ENCODE measurements around the gene NXN. TPM values are rescaled to one million over a fixed set of nuclear protein-coding genes. Genes with fewer than 3 reads are reported as not detected.
"Not testable (repeated sequence)": the region's sequence is repeated elsewhere in the genome, so short reads cannot be mapped to it uniquely, and the experiment has no call there.

NXN gene
- total RNA-seq, 2 donors from 2014 or later: 124 to 201 TPM

GRCh38 chr17:907725-908124, 71.9 kb downstream of the NXN start:
- Mint-ChIP-seq H3K4me3 (no peak overlapping the region), H3K9me3 (no peaks in the 10 kb centered on the region), H3K4me1 (peaks cover 21% of the 10 kb centered on the region), H3K27ac (no peak overlapping the region), H3K27me3 (ENCODE audit: insufficient read depth) (no peaks in the 10 kb centered on the region), H3K36me3 (ENCODE audit: low read depth) (peaks cover 34% of the 10 kb centered on the region)
- DNase-seq: no peak
- no peak overlapping the region for H3K9ac ChIP-seq (ENCODE audit: extremely low read depth, low read length, poor library complexity, severe bottlenecking)
- no peak overlapping the region for H3K4me3 ChIP-seq (ENCODE audit: low read length)
- no peak overlapping the region for H3K27ac ChIP-seq (ENCODE audit: low read depth, low read length)
- H3K4me1 ChIP-seq (ENCODE audit: control insufficient read depth, insufficient read depth, low read length): no peaks in the 10 kb centered on the region
- H3K27me3 ChIP-seq (ENCODE audit: control insufficient read depth, insufficient read depth, low read length, poor library complexity, severe bottlenecking): no peaks in the 10 kb centered on the region
- TF ChIP-seq CTCF (conservative IDR thresholded peaks at IDR 0.05): no peak
- WGBS, 2 experiments (ENCODE audit: insufficient coverage in 1 of 2, insufficient read length in 1 of 2): 89 to 90% methylated on average over 3 to 6 of the region's 6 CpGs
- H3K36me3 ChIP-seq (ENCODE audit: control insufficient read depth, insufficient read depth, low read length): peaks cover 61% of the 10 kb centered on the region
- H3K9me3 ChIP-seq (ENCODE audit: control insufficient read depth, low read length): no peaks in the 10 kb centered on the region

GRCh38 chr17:905708-906107, 73.9 kb downstream of the NXN start:
- H3K27me3 Mint-ChIP-seq (ENCODE audit: insufficient read depth); DNase-seq; H3K4me1 ChIP-seq (ENCODE audit: control insufficient read depth, insufficient read depth, low read length); H3K4me3 Mint-ChIP-seq; H3K9me3 ChIP-seq (ENCODE audit: control insufficient read depth, low read length); H3K9me3 Mint-ChIP-seq; H3K9ac ChIP-seq (ENCODE audit: extremely low read depth, low read length, poor library complexity, severe bottlenecking); H3K27me3 ChIP-seq (ENCODE audit: control insufficient read depth, insufficient read depth, low read length, poor library complexity, severe bottlenecking); H3K27ac ChIP-seq (ENCODE audit: low read depth, low read length); H3K4me3 ChIP-seq (ENCODE audit: low read length): not testable (repeated sequence)
- 95 to 100% methylated on average over 3 to 6 of the region's 6 CpGs for WGBS, 2 experiments (ENCODE audit: insufficient coverage in 1 of 2, insufficient read length in 1 of 2)
- Mint-ChIP-seq H3K36me3 (ENCODE audit: low read depth) (peaks cover 39% of the 10 kb centered on the region), H3K27ac (peak overlapping the region; percentile 12), H3K4me1 (peaks cover 35% of the 10 kb centered on the region)
- H3K36me3 ChIP-seq (ENCODE audit: control insufficient read depth, insufficient read depth, low read length): peaks cover 62% of the 10 kb centered on the region

GRCh38 chr17:903691-904481, 75.7 kb downstream of the NXN start:
- H3K4me1 ChIP-seq (ENCODE audit: control insufficient read depth, insufficient read depth, low read length): no peaks in the 10 kb centered on the region
- H3K27ac ChIP-seq (ENCODE audit: low read depth, low read length): no peak overlapping the region
- H3K4me3 ChIP-seq (ENCODE audit: low read length): no peak overlapping the region
- peaks cover 31% of the 10 kb centered on the region for H3K36me3 Mint-ChIP-seq (ENCODE audit: low read depth)
- H3K9me3 ChIP-seq (ENCODE audit: control insufficient read depth, low read length): no peaks in the 10 kb centered on the region
- H3K4me3 Mint-ChIP-seq: no peak overlapping the region
- H3K27me3 ChIP-seq (ENCODE audit: control insufficient read depth, insufficient read depth, low read length, poor library complexity, severe bottlenecking): no peaks in the 10 kb centered on the region
- peaks cover 56% of the 10 kb centered on the region for H3K36me3 ChIP-seq (ENCODE audit: control insufficient read depth, insufficient read depth, low read length)
- WGBS, 2 experiments (ENCODE audit: insufficient coverage in 1 of 2, insufficient read length in 1 of 2): 94 to 98% methylated on average over 29 to 34 of the region's 34 CpGs
- H3K9ac ChIP-seq (ENCODE audit: extremely low read depth, low read length, poor library complexity, severe bottlenecking): no peak overlapping the region
- TF ChIP-seq CTCF (conservative IDR thresholded peaks at IDR 0.05): no peak
- no peaks in the 10 kb centered on the region for H3K9me3 Mint-ChIP-seq
- H3K4me1 Mint-ChIP-seq: peaks cover 28% of the 10 kb centered on the region
- H3K27ac Mint-ChIP-seq: peak overlapping the region; percentile 69
- no peak for DNase-seq
- no peaks in the 10 kb centered on the region for H3K27me3 Mint-ChIP-seq (ENCODE audit: insufficient read depth)
